GM12878 (cell line): ENCODE data around the gene NBEAL1. TPM values are rescaled to one million over a fixed set of nuclear protein-coding genes. Genes with fewer than 3 reads are reported as not detected.

Source experiments
- ATAC-seq: fragments of 200-7000 bp; cut with Tn5 transposase; 3 replicates; pipeline ENCODE4 v1.9.1; 2020; ENCODE audit warnings: mild to moderate bottlenecking, moderate library complexity
- BruUV-seq: library from RNA; stranded (reverse); fragments of 400-500 nt; replicated peaks from 2 replicates; lab custom pipeline; 2021; lab: Mats Ljungman, UMichigan
- CTCF ChIA-PET: fragments of 300-600 bp; sonication (Branson Sonifier 250); formaldehyde crosslinking; extraction: SDS; loops from one replicate; lab custom pipeline; 2021; ENCODE audit warnings: inconsistent platforms; lab: Yijun Ruan, JAX
- POLR2A ChIA-PET: fragments of 350-600 bp; formaldehyde crosslinking; extraction: SDS; loops from one replicate; lab custom pipeline; 2021; ENCODE audit warnings: inconsistent platforms; lab: Charles Lee
- RAD21 ChIA-PET: fragments of 300-600 bp; sonication (Branson Sonifier 250); formaldehyde crosslinking; loops from one replicate; lab custom pipeline; 2023; ENCODE audit warnings: antibody characterized with exemption; ENCODE audit not compliant: unreplicated experiment; lab: Charles Lee
- SMC1A ChIA-PET: fragments of 300-600 bp; sonication (Branson Sonifier 250); formaldehyde crosslinking; loops from one replicate; lab custom pipeline; 2023; ENCODE audit not compliant: unreplicated experiment, uncharacterized antibody; lab: Charles Lee
- DNase-seq: peaks from one replicate; pipeline ENCODE4 v3.0.0-alpha.2; 2011; ENCODE audit warnings: low read depth, low spot score
- FAIRE-seq: peaks from 3 replicates; lab custom pipeline; 2011; peaks lifted over from hg19 to GRCh38; lab: Jason Lieb, UNC
- H2AFZ ChIP-seq: 2 replicates; pipeline ENCODE4 v1.6.0; 2011; ENCODE audit warnings: low read depth, low read length, control low read depth; ENCODE audit not compliant: control insufficient read depth
- H3K27ac ChIP-seq: 2 replicates; pipeline ENCODE4 v1.5.1; 2011; ENCODE audit warnings: control low read depth; ENCODE audit not compliant: control insufficient read depth, insufficient read depth
- H3K27me3 ChIP-seq, 2 experiments: replicated peaks in 1 of 2; 2 replicates each; pipeline versions ENCODE4 v1.6.0 to v1.6.1; 2011; ENCODE audit warnings: low read length in 1 of 2; ENCODE audit not compliant: control insufficient read depth in 2 of 2, insufficient read depth in 2 of 2
- H3K36me3 ChIP-seq, 2 experiments: 2 replicates each; pipeline ENCODE4 v1.5.1; 2011; ENCODE audit warnings: low read length in 1 of 2; ENCODE audit not compliant: control insufficient read depth in 2 of 2, insufficient read depth in 2 of 2
- H3K4me1 ChIP-seq: 2 replicates; pipeline ENCODE4 v1.6.1; 2011; ENCODE audit warnings: mild to moderate bottlenecking, low read length, moderate library complexity, mixed read lengths; ENCODE audit not compliant: control insufficient read depth, insufficient read depth
- H3K4me2 ChIP-seq: 2 replicates; pipeline ENCODE4 v1.6.0; 2011; ENCODE audit warnings: control low read depth; ENCODE audit not compliant: control insufficient read depth, insufficient read depth
- H3K4me3 ChIP-seq: fragments of 200-600 bp; sonication (generic); 2 replicates; pipeline ENCODE4 v1.5.1; 2016
- H3K79me2 ChIP-seq: 2 replicates; pipeline ENCODE4 v1.6.0; 2011; ENCODE audit warnings: low read length; ENCODE audit not compliant: control insufficient read depth, insufficient read depth
- H3K9ac ChIP-seq: 2 replicates; pipeline ENCODE4 v1.8.0; 2011; ENCODE audit warnings: low read length, control low read depth, mixed read lengths; ENCODE audit not compliant: control insufficient read depth, insufficient read depth
- H3K9me3 ChIP-seq: replicated peaks from 3 replicates; pipeline ENCODE4 v1.5.1; 2011; ENCODE audit warnings: mild to moderate bottlenecking, low read length; ENCODE audit not compliant: control insufficient read depth, insufficient read depth
- H4K20me1 ChIP-seq: 2 replicates; pipeline ENCODE4 v1.6.0; 2011; ENCODE audit not compliant: control insufficient read depth, insufficient read depth
- BRCA1 ChIP-seq: IDR thresholded peaks from 2 replicates; pipeline ENCODE4 v1.6.1; 2011; ENCODE audit warnings: low read depth, low read length, improper control_type of control experiment
- CHD4 ChIP-seq: fragments of 200-600 bp; sonication (generic); IDR thresholded peaks from 2 replicates; pipeline ENCODE4 v1.6.1; 2016; ENCODE audit warnings: mild to moderate bottlenecking
- EED ChIP-seq: sonication (generic); IDR thresholded peaks from 2 replicates; pipeline ENCODE4 v1.6.1; 2016; ENCODE audit warnings: antibody characterized with exemption, low read depth
- GATAD2B ChIP-seq: fragments of 450-650 bp; conservative IDR thresholded peaks from 2 replicates; pipeline ENCODE4 v1.6.1; 2017; ENCODE audit warnings: low read depth, mild to moderate bottlenecking, moderate library complexity
- RFX5 ChIP-seq: IDR thresholded peaks from 2 replicates; pipeline ENCODE4 v1.6.1; 2011; ENCODE audit warnings: low read depth, low read length, improper control_type of control experiment
- TAF1 ChIP-seq: IDR thresholded peaks from 2 replicates; pipeline ENCODE4 v1.6.1; 2011; ENCODE audit warnings: mild to moderate bottlenecking, low read depth, low read length, borderline replicate concordance
- TCF12 ChIP-seq: IDR thresholded peaks from 2 replicates; pipeline ENCODE4 v1.6.1; 2011; ENCODE audit warnings: low read depth, mild to moderate bottlenecking, low read length
- YBX1 ChIP-seq: fragments of 450-650 bp; IDR thresholded peaks from 2 replicates; pipeline ENCODE4 v1.6.1; 2016; ENCODE audit warnings: antibody characterized with exemption
- YY1 ChIP-seq: IDR thresholded peaks from 2 replicates; pipeline ENCODE4 v1.6.1; 2011; ENCODE audit warnings: low read depth, mild to moderate bottlenecking, low read length
- ZNF274 ChIP-seq: IDR thresholded peaks from one replicate; pipeline ENCODE4 v1.8.0; 2011; ENCODE audit not compliant: insufficient read length, insufficient read depth
- WGBS: methylation state at CpG from one replicate; pipeline ENCODE4 v1.1.6; 2016; ENCODE audit warnings: low lambda C conversion rate; ENCODE audit not compliant: insufficient replicate concordance, insufficient coverage; ENCODE audit errors: missing lambda C conversion rate; 5-methylcytosine and 5-hydroxymethylcytosine counted together
- in situ Hi-C: fragments of 300-500 bp; cut with MboI; formaldehyde crosslinking; loops from 9 replicates; pipeline ENCODE4 v1.14.3; 2018; ENCODE audit warnings: mixed read lengths
- intact Hi-C: fragments of 100-400 bp; cut with micrococcal nuclease; formaldehyde crosslinking; loops from one replicate; pipeline ENCODE4 v1.14.2; 2022; ENCODE audit not compliant: unreplicated experiment
- polyA plus RNA-seq, 11 experiments: library from polyadenylated mRNA; depleted of rRNA in 4 of 11; unstranded in 6 of 11; stranded (reverse) in 5 of 11; fragments of >200 nt; fragmentation: Nextera tagmentation in 4 of 11; fragmentation: Illumina TruSeq in 1 of 11; extraction: Ambion mirVana in 4 of 11; extraction: Trizol in 1 of 11; gene quantifications; 1 replicate in 1 of 11; 2 replicates in 10 of 11; pipeline versions ENCODE4 v1.2.1 to v1.2.3, GENCODE V29; 2011 to 2016; ENCODE audit warnings: inconsistent platforms in 2 of 11, missing spikeins in 2 of 11, low read depth in 1 of 11
- total RNA-seq, 4 experiments: library from RNA; depleted of rRNA in 3 of 4; stranded (reverse); fragments of >200 nt in 3 of 4; fragmentation: Illumina TruSeq in 1 of 4; extraction: Trizol in 1 of 4; gene quantifications; 2 replicates each; pipeline versions ENCODE4 v1.2.1 to v1.2.3, GENCODE V29; 2013 to 2021
- TF ChIP-seq, protein P1 (sequence below): fragments of 450-650 bp; IDR thresholded peaks from 2 replicates; pipeline ENCODE4 v1.6.1; 2018; ENCODE audit warnings: mild to moderate bottlenecking, low read depth, moderate library complexity; ENCODE audit not compliant: partially characterized antibody
- TF ChIP-seq, protein P2 (sequence below): fragments of 450-650 bp; IDR thresholded peaks from 2 replicates; pipeline ENCODE4 v1.6.1; 2017; ENCODE audit warnings: mild to moderate bottlenecking, low read depth, inconsistent platforms; ENCODE audit not compliant: poor library complexity, severe bottlenecking
- TF ChIP-seq, protein P3 (sequence below): IDR thresholded peaks from 2 replicates; pipeline ENCODE4 v1.6.1; 2012; ENCODE audit warnings: improper control_type of control experiment, low read depth, low read length; ENCODE audit not compliant: insufficient replicate concordance

Gene NBEAL1
- total and polyA plus RNA-seq, 10 of the 15 experiments (the other 5 are each of a cell fraction or from before 2014, with no cell fraction given) = 1.9 to 16.1 (median 7.2) TPM

DNA sequence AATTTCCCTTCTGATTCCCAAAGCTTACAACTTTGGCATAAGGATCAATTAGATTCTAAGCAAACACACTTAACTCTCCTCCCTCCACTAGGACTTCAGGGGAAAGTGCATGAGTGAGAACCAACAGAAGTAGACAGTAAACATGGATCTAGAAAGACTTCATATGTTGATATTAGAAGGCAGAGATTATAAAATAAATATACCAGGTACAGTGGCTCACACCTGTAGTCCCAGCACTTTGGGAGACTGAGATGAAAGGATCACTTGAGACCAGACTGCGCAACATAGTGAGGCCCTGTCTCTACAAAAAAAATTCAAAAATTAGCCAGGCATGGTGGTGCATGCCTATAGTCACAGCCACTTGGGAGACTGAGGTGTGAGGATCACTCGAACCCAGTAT lies 15.9 kb downstream of the NBEAL1 start:
- H4K20me1 ChIP-seq = no peaks in the 10 kb centered on the region
- ATAC-seq = no peak
- BruUV-seq = no TSS peak
- no peak overlapping the region for H2AFZ ChIP-seq
- ChIA-PET SMC1A (interaction anchor here (0.7 kb wide), 1 partner anchor 21 kb away, joined by 3 read pairs; no protein-coding TSS in a partner anchor), POLR2A (interaction anchor here (1.1 kb wide), 1 partner anchor 15 kb away, joined by 4 read pairs; no protein-coding TSS in a partner anchor), CTCF (no interaction called here), RAD21 (no interaction called here)
- FAIRE-seq = no peak
- no peaks in the 10 kb centered on the region for H3K4me1 ChIP-seq
- intact Hi-C loops = no loop called here
- H3K4me3 ChIP-seq = no peak overlapping the region
- 97% methylated on average over 2 of the region's 2 CpGs for WGBS
- no peak overlapping the region for H3K27ac ChIP-seq
- no peak overlapping the region for H3K4me2 ChIP-seq
- no peak overlapping the region for H3K9ac ChIP-seq
- H3K36me3 ChIP-seq = no peaks in the 10 kb centered on the region
- no peaks in the 10 kb centered on the region; the same call in 2 of the 3 replicates for H3K9me3 ChIP-seq
- DNase-seq = no peak
- H3K79me2 ChIP-seq = no peaks in the 10 kb centered on the region
- in situ Hi-C loops = no loop called here
- H3K27me3 ChIP-seq = no peaks in the 10 kb centered on the region
- TF ChIP-seq TCF12 (no peak), CHD4 (no peak), YBX1 (no peak), YY1 (no peak), RFX5 (no peak), GATAD2B (no peak), BRCA1 (no peak), EED (no peak), TAF1 (no peak), ZNF274 (no peak)
- TF ChIP-seq, protein P1, sequence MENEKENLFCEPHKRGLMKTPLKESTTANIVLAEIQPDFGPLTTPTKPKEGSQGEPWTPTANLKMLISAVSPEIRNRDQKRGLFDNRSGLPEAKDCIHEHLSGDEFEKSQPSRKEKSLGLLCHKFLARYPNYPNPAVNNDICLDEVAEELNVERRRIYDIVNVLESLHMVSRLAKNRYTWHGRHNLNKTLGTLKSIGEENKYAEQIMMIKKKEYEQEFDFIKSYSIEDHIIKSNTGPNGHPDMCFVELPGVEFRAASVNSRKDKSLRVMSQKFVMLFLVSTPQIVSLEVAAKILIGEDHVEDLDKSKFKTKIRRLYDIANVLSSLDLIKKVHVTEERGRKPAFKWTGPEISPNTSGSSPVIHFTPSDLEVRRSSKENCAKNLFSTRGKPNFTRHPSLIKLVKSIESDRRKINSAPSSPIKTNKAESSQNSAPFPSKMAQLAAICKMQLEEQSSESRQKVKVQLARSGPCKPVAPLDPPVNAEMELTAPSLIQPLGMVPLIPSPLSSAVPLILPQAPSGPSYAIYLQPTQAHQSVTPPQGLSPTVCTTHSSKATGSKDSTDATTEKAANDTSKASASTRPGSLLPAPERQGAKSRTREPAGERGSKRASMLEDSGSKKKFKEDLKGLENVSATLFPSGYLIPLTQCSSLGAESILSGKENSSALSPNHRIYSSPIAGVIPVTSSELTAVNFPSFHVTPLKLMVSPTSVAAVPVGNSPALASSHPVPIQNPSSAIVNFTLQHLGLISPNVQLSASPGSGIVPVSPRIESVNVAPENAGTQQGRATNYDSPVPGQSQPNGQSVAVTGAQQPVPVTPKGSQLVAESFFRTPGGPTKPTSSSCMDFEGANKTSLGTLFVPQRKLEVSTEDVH = no peak
- TF ChIP-seq, protein P2, sequence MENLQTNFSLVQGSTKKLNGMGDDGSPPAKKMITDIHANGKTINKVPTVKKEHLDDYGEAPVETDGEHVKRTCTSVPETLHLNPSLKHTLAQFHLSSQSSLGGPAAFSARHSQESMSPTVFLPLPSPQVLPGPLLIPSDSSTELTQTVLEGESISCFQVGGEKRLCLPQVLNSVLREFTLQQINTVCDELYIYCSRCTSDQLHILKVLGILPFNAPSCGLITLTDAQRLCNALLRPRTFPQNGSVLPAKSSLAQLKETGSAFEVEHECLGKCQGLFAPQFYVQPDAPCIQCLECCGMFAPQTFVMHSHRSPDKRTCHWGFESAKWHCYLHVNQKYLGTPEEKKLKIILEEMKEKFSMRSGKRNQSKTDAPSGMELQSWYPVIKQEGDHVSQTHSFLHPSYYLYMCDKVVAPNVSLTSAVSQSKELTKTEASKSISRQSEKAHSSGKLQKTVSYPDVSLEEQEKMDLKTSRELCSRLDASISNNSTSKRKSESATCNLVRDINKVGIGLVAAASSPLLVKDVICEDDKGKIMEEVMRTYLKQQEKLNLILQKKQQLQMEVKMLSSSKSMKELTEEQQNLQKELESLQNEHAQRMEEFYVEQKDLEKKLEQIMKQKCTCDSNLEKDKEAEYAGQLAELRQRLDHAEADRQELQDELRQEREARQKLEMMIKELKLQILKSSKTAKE = no peak
- TF ChIP-seq, protein P3, sequence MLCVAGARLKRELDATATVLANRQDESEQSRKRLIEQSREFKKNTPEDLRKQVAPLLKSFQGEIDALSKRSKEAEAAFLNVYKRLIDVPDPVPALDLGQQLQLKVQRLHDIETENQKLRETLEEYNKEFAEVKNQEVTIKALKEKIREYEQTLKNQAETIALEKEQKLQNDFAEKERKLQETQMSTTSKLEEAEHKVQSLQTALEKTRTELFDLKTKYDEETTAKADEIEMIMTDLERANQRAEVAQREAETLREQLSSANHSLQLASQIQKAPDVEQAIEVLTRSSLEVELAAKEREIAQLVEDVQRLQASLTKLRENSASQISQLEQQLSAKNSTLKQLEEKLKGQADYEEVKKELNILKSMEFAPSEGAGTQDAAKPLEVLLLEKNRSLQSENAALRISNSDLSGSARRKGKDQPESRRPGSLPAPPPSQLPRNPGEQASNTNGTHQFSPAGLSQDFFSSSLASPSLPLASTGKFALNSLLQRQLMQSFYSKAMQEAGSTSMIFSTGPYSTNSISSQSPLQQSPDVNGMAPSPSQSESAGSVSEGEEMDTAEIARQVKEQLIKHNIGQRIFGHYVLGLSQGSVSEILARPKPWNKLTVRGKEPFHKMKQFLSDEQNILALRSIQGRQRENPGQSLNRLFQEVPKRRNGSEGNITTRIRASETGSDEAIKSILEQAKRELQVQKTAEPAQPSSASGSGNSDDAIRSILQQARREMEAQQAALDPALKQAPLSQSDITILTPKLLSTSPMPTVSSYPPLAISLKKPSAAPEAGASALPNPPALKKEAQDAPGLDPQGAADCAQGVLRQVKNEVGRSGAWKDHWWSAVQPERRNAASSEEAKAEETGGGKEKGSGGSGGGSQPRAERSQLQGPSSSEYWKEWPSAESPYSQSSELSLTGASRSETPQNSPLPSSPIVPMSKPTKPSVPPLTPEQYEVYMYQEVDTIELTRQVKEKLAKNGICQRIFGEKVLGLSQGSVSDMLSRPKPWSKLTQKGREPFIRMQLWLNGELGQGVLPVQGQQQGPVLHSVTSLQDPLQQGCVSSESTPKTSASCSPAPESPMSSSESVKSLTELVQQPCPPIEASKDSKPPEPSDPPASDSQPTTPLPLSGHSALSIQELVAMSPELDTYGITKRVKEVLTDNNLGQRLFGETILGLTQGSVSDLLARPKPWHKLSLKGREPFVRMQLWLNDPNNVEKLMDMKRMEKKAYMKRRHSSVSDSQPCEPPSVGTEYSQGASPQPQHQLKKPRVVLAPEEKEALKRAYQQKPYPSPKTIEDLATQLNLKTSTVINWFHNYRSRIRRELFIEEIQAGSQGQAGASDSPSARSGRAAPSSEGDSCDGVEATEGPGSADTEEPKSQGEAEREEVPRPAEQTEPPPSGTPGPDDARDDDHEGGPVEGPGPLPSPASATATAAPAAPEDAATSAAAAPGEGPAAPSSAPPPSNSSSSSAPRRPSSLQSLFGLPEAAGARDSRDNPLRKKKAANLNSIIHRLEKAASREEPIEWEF = no peak
